Measurements from ENCODE around the gene MYO7A. TPM values are rescaled to one million over a fixed set of nuclear protein-coding genes. Genes with fewer than 3 reads are reported as not detected.

The MYO7A gene
- total and polyA plus RNA-seq, 2 of the 4 experiments (the other 2 are of a cell fraction) = 0.02 TPM; not detected in 1

DNA sequence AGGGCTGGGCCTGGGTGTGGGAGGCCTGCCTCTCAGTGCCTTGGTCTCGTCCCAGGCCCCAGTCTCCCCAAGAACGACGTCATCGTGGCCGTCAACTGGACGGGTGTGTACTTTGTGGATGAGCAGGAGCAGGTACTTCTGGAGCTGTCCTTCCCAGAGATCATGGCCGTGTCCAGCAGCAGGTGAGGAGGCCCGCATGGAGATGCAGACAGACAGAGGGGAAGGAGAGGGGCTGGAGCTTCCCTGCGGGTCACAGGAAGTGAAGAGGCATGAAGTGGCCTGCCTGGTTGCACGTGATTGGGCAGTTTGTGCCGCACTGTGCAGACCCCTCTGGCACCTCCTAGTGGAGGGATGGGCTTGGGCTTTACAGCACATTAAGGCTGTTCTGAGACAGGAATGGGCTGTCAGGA lies 70.4 kb downstream of the MYO7A start:
- H2BK20ac ChIP-seq (ENCODE audit: low read depth, low read length) = no peak overlapping the region
- no peaks in the 10 kb centered on the region for H3K79me1 ChIP-seq (ENCODE audit: low read depth in 1 of 2, low read length in 2 of 2)
- no TSS peak for BruUV-seq (replicated peaks)
- ATAC-seq (ENCODE audit: low read depth) = no peak
- no peak for TF ChIP-seq RAD21 (IDR thresholded peaks at IDR 0.05; ENCODE audit: low read length)
- TF ChIP-seq SMC3 (IDR thresholded peaks at IDR 0.05; ENCODE audit: low read depth, low read length) = no peak
- TF ChIP-seq, protein P1, sequence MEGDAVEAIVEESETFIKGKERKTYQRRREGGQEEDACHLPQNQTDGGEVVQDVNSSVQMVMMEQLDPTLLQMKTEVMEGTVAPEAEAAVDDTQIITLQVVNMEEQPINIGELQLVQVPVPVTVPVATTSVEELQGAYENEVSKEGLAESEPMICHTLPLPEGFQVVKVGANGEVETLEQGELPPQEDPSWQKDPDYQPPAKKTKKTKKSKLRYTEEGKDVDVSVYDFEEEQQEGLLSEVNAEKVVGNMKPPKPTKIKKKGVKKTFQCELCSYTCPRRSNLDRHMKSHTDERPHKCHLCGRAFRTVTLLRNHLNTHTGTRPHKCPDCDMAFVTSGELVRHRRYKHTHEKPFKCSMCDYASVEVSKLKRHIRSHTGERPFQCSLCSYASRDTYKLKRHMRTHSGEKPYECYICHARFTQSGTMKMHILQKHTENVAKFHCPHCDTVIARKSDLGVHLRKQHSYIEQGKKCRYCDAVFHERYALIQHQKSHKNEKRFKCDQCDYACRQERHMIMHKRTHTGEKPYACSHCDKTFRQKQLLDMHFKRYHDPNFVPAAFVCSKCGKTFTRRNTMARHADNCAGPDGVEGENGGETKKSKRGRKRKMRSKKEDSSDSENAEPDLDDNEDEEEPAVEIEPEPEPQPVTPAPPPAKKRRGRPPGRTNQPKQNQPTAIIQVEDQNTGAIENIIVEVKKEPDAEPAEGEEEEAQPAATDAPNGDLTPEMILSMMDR (conservative IDR thresholded peaks at IDR 0.05; ENCODE audit: low read depth, low read length) = peak; percentile 22; the same call in 1 of the 2 replicates
- no peak for TF ChIP-seq CHD1 (IDR thresholded peaks at IDR 0.05; ENCODE audit: low read depth, low read length)
- TF ChIP-seq RFX5 (IDR thresholded peaks at IDR 0.05; ENCODE audit: low read depth, low read length) = no peak
- TF ChIP-seq, protein P2, sequence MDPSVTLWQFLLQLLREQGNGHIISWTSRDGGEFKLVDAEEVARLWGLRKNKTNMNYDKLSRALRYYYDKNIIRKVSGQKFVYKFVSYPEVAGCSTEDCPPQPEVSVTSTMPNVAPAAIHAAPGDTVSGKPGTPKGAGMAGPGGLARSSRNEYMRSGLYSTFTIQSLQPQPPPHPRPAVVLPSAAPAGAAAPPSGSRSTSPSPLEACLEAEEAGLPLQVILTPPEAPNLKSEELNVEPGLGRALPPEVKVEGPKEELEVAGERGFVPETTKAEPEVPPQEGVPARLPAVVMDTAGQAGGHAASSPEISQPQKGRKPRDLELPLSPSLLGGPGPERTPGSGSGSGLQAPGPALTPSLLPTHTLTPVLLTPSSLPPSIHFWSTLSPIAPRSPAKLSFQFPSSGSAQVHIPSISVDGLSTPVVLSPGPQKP (IDR thresholded peaks at IDR 0.05; ENCODE audit: borderline replicate concordance, low read depth, low read length) = no peak
- TF ChIP-seq BHLHE40 (IDR thresholded peaks at IDR 0.05; ENCODE audit: low read depth, low read length) = peak; percentile 23; the same call in 1 of the 2 replicates
- TF ChIP-seq, protein P3, sequence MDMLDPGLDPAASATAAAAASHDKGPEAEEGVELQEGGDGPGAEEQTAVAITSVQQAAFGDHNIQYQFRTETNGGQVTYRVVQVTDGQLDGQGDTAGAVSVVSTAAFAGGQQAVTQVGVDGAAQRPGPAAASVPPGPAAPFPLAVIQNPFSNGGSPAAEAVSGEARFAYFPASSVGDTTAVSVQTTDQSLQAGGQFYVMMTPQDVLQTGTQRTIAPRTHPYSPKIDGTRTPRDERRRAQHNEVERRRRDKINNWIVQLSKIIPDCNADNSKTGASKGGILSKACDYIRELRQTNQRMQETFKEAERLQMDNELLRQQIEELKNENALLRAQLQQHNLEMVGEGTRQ (IDR thresholded peaks at IDR 0.05; ENCODE audit: low read depth, low read length) = no peak
- H3K4me2 ChIP-seq (ENCODE audit: low read depth, low read length) = no peak overlapping the region
- in situ Hi-C loops (cut with MboI; ENCODE audit: low sequenced_read_pairs) (loop anchor here (5.0 kb wide), 1 partner anchor 354 kb away; no protein-coding TSS in a partner anchor), dilution Hi-C loops (cut with HindIII; ENCODE audit: low sequenced_read_pairs, unreplicated experiment) (no loop called here), intact Hi-C loops (cut with micrococcal nuclease) (loop anchor here (5.0 kb wide), 1 partner anchor 214 kb away; no protein-coding TSS in a partner anchor)
- H3K4me3 ChIP-seq (ENCODE audit: insufficient read depth, low read depth, low read length) = no peak overlapping the region
- no peak overlapping the region for H3K23ac ChIP-seq (ENCODE audit: low read depth, low read length)
- no peak overlapping the region for H3K18ac ChIP-seq (ENCODE audit: low read depth, low read length)
- peak; percentile 10 for DNase-seq
- no peak overlapping the region for H3K56ac ChIP-seq (ENCODE audit: extremely low read depth, insufficient read depth, low read length)
- H2BK15ac ChIP-seq (ENCODE audit: low read depth, low read length) = no peak overlapping the region
- H2AK9ac ChIP-seq (replicated peaks; ENCODE audit: low read depth, low read length, poor library complexity) = no peak overlapping the region
- no peak overlapping the region for H4K8ac ChIP-seq (ENCODE audit: low read depth in 2 of 2, low read length in 2 of 2)
- H3K27ac ChIP-seq (ENCODE audit: insufficient read depth, low read length) = no peak overlapping the region
- H3K9ac ChIP-seq (ENCODE audit: low read depth, low read length) = no peak overlapping the region
- H4K91ac ChIP-seq (ENCODE audit: insufficient read depth, low read depth, low read length) = no peak overlapping the region
- no peak overlapping the region for H3K14ac ChIP-seq (replicated peaks; ENCODE audit: low read depth, low read length)
- H2BK5ac ChIP-seq (ENCODE audit: low read depth, low read length, poor library complexity, severe bottlenecking) = no peak overlapping the region
- no peaks in the 10 kb centered on the region for H3K4me1 ChIP-seq (ENCODE audit: control insufficient read depth, insufficient read depth, low read length)
- H2BK120ac ChIP-seq (ENCODE audit: low read depth, low read length) = no peak overlapping the region
- ChIA-PET POLR2A (ENCODE audit: unreplicated experiment) (no interaction called here), CTCF (no interaction called here)
- no peaks in the 10 kb centered on the region for H3K9me3 ChIP-seq (ENCODE audit: control insufficient read depth, insufficient read depth, low read length)
- H2AFZ ChIP-seq (replicated peaks; ENCODE audit: low read length, poor library complexity) = peak overlapping the region; percentile 55
- H4K20me1 ChIP-seq (ENCODE audit: insufficient read depth, low read length) = no peaks in the 10 kb centered on the region
- H3K36me3 ChIP-seq (ENCODE audit: control insufficient read depth, insufficient read depth, low read length) = no peaks in the 10 kb centered on the region
- no peaks in the 10 kb centered on the region; the same call in 1 of the 2 replicates for H3K27me3 ChIP-seq (ENCODE audit: control insufficient read depth, insufficient read depth, low read length)
- no peaks in the 10 kb centered on the region; the same call in 1 of the 2 replicates for H3K9me1 ChIP-seq (ENCODE audit: insufficient read depth, low read length)
- no peak overlapping the region for H4K5ac ChIP-seq (ENCODE audit: low read depth, low read length)
- no CpG with 5 or more reads among the region's 11 CpGs for WGBS, 2 experiments (ENCODE audit: extremely low coverage in 2 of 2, insufficient read length in 1 of 2)
- H3K4ac ChIP-seq (ENCODE audit: low read depth, low read length) = no peak overlapping the region
- no peak overlapping the region for H2AK5ac ChIP-seq (ENCODE audit: low read depth, low read length)
